Neural crest cell (in vitro differentiated cells): Measurements from ENCODE around the gene EPS8. TPM values are rescaled to one million over a fixed set of nuclear protein-coding genes. Genes with fewer than 3 reads are reported as not detected.

Experiments
- DNase-seq: peaks from one replicate; pipeline ENCODE4 v3.0.0; 2021; ENCODE audit warnings: low read depth, mixed read lengths, low spot score
- H3K27ac Mint-ChIP-seq: one replicate; pipeline ENCODE4 v1.8.0; 2021; ENCODE audit warnings: mild to moderate bottlenecking, mixed read lengths; ENCODE audit not compliant: unreplicated experiment
- H3K27me3 Mint-ChIP-seq: 2 replicates; pipeline ENCODE4 v1.8.0; 2021; ENCODE audit warnings: low read depth, mild to moderate bottlenecking, mixed read lengths
- H3K36me3 Mint-ChIP-seq: 2 replicates; pipeline ENCODE4 v1.8.0; 2021; ENCODE audit warnings: low read depth, mild to moderate bottlenecking, mixed read lengths
- H3K4me1 Mint-ChIP-seq: 2 replicates; pipeline ENCODE4 v1.8.0; 2021; ENCODE audit warnings: mixed read lengths
- H3K4me3 Mint-ChIP-seq: one replicate; pipeline ENCODE4 v1.8.0; 2021; ENCODE audit warnings: mild to moderate bottlenecking, mixed read lengths
- H3K9me3 Mint-ChIP-seq: 2 replicates; pipeline ENCODE4 v1.8.0; 2021; ENCODE audit warnings: mixed read lengths
- CTCF ChIP-seq: fragments of 200-600 bp; sonication (generic); conservative IDR thresholded peaks from 2 replicates; pipeline ENCODE4 v1.5.0; 2021; ENCODE audit warnings: antibody characterized with exemption, mild to moderate bottlenecking
- total RNA-seq: library from RNA; stranded (reverse); gene quantifications from 2 replicates; pipeline ENCODE4 v1.2.1, GENCODE V29; 2021

EPS8 gene
- total RNA-seq, 1 donor from 2014 or later: 24.4 TPM

DNA sequence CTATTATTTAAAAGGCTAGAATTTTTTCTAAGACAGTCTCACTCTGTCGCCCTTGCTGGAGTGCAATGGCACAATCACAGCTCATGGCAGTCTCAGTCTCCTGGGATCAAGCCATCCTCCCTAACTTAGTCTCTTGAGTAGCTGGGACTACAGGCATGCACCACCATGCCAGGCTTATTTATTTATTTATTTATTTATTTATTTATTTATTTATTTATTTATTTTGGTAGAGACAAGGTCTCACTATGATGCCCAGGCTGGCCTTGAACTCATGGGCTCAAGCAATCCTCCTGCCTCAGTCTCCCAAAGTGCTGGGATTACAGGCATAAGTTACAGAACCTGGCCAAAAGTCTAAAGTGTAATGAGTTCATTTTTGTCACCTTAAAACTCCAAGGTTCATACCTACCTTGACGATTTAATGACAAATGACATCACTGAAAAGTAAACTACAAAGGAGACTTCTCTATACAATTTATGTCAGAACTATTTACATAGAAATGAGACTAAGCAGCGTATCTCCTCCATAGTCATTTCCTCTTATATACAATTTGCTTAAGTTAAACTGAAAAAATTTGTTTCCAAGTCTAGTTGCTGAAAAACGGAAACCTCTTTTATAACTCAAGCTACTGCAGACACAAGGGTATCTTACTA is 78.2 kb downstream of the EPS8 start:
- no peak for TF ChIP-seq CTCF
- Mint-ChIP-seq H3K4me3 (no peak overlapping the region), H3K9me3 (peaks cover 3% of the 10 kb centered on the region)

DNA sequence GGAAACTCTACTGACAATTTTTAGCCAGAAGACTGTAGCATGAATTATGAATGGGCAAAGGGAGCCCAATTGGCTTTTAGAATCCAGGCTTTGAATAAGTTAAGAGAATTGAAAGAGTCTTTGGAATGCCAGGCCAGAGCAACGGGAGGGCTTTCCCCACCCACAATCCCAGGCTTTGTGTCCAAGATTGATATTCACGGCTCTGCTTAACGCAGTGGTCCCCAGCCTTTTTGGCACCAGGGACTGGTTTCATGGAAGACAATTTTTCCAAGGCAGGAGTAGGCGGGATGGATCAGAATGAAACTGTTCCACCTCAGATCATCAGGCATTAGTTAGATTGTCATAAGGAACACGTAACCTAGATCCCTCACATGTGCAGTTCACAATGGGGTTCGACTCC is 79.6 kb downstream of the EPS8 start:
- H3K36me3 Mint-ChIP-seq: no peaks in the 10 kb centered on the region
- H3K27me3 Mint-ChIP-seq: no peaks in the 10 kb centered on the region
- H3K4me1 Mint-ChIP-seq: peaks cover 23% of the 10 kb centered on the region
- no peak for TF ChIP-seq CTCF
- H3K4me3 Mint-ChIP-seq: no peak overlapping the region
- peak overlapping the region; percentile 86 for H3K27ac Mint-ChIP-seq
- DNase-seq: no peak
- no peaks in the 10 kb centered on the region for H3K9me3 Mint-ChIP-seq

More for the DNA sequence above, 78.2 kb downstream of the EPS8 start:
- no peak for DNase-seq
- Mint-ChIP-seq H3K36me3 (peaks cover 4% of the 10 kb centered on the region), H3K27ac (no peak overlapping the region), H3K27me3 (no peaks in the 10 kb centered on the region), H3K4me1 (peaks cover 28% of the 10 kb centered on the region)

DNA sequence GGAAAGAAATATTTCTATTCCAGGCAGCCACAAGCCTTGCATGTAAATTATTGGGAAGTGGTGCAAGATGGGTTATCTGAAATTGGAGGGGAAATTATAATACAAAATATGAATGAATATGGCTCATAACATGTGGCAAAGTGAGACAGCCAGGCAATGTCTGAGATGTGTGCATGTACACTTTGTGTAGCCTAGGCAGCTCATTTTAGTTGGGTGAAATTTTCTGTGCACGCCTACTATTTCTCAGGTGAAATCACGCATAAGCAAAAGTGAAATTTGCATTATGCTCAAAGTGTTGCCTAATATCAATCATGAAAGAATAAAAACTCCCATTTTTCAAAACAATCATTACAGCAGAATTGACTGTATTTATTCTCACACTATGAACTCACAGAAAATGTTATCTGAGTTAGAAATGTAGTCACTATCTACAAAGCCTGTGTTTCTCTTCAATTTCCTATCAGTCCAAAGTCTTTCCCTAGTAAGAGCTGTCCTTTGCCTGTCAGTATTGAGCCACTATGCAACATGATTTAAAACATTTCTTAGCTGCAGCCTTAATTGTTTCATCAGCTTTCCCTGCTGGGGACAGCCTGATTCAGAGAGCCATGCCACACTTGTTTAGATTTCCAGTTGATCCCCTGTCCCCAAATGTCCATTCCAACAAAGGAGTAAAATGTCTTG is 80.7 kb downstream of the EPS8 start:
- Mint-ChIP-seq H3K27ac (peak overlapping the region; percentile 59), H3K27me3 (no peaks in the 10 kb centered on the region), H3K36me3 (no peaks in the 10 kb centered on the region), H3K9me3 (no peaks in the 10 kb centered on the region), H3K4me3 (no peak overlapping the region), H3K4me1 (peaks cover 23% of the 10 kb centered on the region)
- TF ChIP-seq CTCF: no peak
- no peak for DNase-seq

GRCh38 chr12:15707516-15708199 is 81.5 kb downstream of the EPS8 start:
- H3K4me3 Mint-ChIP-seq: no peak overlapping the region
- no peak overlapping the region for H3K27ac Mint-ChIP-seq
- H3K27me3 Mint-ChIP-seq: no peaks in the 10 kb centered on the region
- H3K36me3 Mint-ChIP-seq: no peaks in the 10 kb centered on the region
- TF ChIP-seq CTCF: no peak
- DNase-seq: no peak
- H3K9me3 Mint-ChIP-seq: no peaks in the 10 kb centered on the region
- peaks cover 18% of the 10 kb centered on the region for H3K4me1 Mint-ChIP-seq

DNA sequence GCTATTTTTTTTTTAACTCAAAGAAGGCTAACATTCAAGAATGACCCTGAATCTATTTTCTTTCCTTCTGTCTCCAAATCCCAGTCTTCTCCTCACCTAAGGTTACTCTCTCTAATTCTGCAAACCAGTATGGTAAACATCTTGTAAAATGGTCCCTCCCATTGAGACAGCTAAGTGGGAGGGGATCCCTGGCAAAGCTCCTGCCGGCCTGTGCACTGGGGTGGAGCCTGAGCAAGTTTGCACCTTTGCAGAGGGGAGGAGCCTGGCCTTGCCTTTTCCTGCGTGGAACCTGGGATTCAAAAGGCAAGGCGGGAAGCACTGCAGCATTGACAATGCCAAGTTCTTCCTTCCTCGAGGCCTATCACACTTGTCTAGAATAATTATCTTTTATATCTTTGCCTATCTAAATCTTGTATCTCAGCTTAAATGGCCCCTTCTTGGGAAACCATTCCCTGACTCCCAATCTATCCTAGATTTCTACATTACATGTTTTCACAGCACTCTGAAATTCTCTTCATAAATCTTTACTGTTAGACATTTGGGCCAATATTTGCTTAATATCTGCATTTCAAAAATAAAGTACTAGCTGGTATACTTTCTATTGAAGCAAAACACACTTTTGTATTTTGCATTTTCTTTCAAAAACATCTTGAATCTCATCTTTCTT is 83.0 kb downstream of the EPS8 start:
- Mint-ChIP-seq H3K4me3 (no peak overlapping the region), H3K36me3 (no peaks in the 10 kb centered on the region), H3K27me3 (no peaks in the 10 kb centered on the region), H3K27ac (no peak overlapping the region), H3K4me1 (peaks cover 31% of the 10 kb centered on the region), H3K9me3 (no peaks in the 10 kb centered on the region)
- TF ChIP-seq CTCF: no peak
- no peak for DNase-seq
